T-helper 9 cell (primary cell): ENCODE data around the gene AFF4.

Experiments used
- DNase-seq: peaks from one replicate; pipeline ENCODE4 v3.0.0-alpha.2; 2020

AFF4 gene

GRCh38 chr5:132850066-132850465 is 113.4 kb downstream of the AFF4 start:
- no peak for DNase-seq

- DNase-seq, result no peak
Observed at GRCh38 chr5:132849347-132849746, 114.1 kb downstream of the AFF4 start.

DNA sequence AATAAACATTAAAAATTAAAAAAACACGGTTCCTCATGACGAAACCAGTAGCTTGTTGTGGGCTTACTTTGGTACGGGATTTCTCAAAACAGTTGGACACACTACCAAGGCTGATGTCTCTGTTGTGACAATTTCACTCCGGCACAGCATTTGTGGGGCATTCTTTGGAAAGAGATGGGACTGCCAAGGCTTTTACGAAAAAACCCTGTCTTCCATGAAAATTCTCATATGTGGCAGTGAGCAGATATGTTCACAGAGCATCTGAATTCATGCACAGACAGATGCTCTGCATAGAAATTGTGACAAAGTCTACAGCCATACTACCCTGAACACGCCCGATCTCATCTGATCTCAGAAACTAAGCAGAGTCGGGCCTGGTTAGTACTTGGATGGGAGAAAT is 115.2 kb downstream of the AFF4 start:
- no peak for DNase-seq

DNA sequence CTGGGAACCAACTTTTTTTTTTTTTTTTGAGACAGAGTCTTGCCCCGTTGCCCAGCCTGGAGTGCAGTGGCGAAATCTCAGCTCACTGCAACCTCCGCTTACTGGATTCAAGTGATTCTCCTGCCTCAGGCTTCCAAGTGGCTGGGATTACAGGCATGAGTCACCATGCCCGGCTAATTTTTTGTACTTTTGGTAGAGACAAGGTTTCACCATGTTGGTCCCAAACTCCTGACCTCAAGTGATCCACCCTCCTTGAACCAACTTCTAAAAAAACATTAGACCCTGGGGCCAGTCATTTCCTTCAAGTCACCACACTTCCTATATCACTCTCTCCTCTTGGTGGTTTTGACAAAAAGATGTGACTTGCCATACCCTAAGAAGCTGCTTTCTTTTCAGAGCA is 122.1 kb downstream of the AFF4 start:
- no peak for DNase-seq

DNA sequence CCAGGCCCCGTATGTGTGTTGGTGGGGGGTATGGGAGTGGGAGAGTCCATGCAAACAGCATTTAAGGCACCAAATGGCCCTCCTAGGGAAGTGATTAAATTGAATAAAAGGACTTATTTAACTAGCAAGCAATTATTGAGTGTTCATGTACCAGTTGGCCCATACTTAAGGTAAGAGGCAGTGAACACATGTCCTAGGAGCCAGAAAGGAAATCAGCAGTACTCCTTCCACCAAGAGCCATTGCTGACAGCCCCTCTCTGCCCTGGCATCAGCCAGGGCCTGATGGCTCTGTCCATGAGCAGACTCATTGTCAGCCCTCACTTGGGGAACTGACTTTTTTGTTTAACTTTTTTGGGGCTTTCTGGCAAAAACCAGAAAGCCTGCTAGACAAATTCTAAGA is 122.5 kb downstream of the AFF4 start:
- DNase-seq, result no peak

GRCh38 chr5:132840313-132840712 is 123.1 kb downstream of the AFF4 start:
- no peak for DNase-seq

- DNase-seq, result no peak
Observed at GRCh38 chr5:132839426-132840301, 123.8 kb downstream of the AFF4 start.

DNA sequence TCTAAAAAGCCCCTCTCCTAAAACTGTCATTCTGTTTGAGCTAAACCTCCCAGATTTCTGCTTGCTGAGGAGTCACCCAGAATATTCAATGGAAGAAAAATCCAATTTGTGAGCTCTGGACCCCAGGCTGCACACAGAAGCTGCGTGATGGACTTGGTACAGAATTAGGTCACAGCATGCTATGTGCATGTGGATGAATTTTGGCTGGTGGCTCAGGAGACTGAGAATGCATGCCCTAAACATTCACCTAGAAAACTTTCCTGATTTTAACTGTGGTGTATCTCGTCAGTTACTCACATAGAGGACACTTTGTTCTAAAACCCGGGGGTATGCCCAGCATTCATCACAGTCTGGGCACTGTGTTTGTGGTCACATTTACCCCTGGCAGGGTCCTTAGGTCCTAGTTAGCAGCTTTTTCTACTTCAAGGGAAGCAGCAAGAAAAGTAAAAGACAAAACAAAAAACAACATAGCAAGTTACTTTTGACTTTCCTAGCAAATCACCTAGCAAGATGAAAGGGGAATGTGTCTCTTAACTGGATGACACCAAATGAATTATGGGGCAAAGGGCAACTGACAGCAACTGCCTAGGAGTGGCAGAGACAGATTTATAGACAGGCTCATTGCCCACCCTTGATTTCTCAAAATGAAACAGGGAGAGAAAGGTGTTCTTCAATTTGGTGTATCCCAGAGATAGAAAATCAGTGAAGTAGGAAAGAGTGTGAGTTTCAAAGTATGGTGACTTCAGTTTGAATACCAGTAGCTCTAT is 124.7 kb downstream of the AFF4 start:
- no peak for DNase-seq

DNA sequence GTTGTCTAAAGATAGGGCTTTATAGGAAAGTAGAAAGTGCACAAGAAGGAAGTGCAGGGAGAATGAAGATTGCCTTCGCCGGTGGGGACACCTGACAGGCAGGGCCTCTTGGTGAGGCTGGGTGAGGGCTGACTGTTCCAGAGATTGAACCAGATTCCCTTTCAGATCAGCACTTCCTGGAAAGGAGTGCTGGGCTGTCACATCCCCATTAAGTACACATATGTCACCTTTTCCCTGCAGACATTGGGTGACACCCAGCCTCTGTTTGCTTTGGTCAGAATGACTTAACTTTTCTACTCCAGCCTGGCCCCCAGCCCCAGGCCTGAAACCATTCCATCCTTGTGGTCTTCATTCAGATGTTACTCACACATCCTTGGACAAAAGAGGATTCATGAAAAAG is 125.6 kb downstream of the AFF4 start:
- no peak for DNase-seq

DNA sequence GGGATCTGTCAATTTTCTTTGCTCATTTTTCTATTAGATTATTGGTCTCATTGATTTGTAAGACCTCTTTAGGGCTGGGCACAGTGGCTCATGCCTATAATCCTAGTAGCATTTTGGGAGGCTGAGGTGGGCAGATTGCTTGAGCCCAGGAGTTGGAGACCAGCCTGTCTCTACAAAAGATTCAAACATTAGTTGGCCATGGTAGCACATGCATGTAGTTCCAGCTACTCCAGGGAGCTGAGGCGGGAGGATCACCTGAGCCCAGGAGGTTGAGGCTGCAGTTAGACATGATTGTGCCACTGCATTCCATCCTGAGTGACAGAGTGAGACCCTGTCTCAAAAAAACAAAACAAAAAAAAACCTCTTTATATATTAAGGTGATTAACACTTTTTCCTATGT is 126.6 kb downstream of the AFF4 start:
- no peak for DNase-seq

- DNase-seq, result no peak
Observed at GRCh38 chr5:132834057-132834456, 129.4 kb downstream of the AFF4 start.

GRCh38 chr5:132832612-132833011 is 130.8 kb downstream of the AFF4 start:
- DNase-seq, result no peak

DNA sequence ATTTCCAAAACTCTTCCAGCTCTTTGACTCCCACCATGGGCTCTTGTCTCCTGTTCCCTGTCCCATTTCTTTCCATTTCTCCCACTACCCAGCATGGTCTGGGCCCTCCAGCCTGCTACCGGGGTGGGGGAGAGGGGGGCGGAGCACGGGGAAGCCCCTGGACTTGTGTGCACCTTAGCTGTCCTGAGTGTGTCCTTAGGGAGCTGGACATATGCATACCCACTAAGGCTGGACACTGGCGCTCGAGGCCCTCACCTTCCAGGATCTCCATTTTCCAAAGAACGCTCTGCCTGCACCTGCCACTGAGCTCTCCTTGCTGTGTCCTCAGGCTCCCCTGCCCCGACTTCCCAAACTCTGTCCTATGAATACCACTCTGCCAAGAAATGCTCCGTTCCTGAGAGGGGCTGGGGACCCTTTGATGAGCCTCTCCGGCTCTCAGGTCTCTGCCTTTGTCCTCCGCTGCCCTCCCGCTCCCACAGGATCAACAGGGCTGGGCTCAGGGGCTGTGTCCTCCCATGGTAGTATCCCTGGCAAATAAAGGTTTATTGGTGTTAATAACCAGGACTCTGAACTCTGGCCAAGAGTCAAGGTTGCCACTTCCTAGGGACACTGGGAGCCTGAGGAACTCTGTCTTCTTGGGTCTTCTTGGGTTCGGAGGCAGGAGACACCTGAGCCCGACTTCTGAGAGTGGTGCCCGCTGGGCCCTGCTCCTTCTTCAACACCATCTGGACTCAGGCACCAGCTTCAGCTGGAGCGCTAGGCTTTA is 132.2 kb downstream of the AFF4 start:
- DNase-seq, result no peak

DNA sequence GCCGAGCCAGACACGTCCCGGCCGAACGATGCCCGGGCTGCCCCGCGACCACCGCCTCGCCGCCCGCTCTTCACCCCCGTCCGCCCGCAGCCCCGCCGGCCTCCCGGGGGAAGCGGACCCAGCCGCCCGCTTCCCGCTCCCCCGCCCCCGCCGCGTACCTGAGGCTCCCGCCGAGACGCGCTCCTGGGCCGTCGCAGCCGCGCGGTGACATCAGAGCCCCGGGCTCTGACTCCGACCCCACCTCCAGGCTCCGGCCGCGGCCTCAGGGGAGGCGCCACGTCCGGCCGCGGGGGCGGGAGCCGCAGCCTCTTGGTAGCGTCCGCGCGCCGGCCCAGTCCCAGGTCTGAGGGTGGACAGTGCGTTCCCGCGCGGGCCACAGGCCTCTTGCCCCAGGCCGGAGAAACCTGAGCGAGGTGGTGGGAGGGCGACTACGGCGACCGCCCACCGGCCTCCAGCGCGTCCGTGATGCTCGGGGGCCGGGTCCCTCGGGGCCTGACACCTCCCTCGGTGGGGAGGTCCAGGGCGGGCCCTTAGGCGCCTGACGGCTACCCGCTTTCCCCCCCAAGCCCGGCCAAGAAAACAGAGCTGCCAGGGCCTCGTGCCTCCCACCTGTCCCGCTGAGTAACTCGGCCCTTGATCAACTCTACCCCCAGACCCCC is 132.9 kb downstream of the AFF4 start, which contains the start of gene SHROOM1:
SHROOM1 (minus strand) TSS at position 212 of the 659 bp plus-strand sequence. CDS start 4,507 bp downstream, outside the sequence.
- DNase-seq, result no peak

- peak; percentile 58 for DNase-seq
Observed at GRCh38 chr5:132829742-132830435, 133.5 kb downstream of the AFF4 start.

DNA sequence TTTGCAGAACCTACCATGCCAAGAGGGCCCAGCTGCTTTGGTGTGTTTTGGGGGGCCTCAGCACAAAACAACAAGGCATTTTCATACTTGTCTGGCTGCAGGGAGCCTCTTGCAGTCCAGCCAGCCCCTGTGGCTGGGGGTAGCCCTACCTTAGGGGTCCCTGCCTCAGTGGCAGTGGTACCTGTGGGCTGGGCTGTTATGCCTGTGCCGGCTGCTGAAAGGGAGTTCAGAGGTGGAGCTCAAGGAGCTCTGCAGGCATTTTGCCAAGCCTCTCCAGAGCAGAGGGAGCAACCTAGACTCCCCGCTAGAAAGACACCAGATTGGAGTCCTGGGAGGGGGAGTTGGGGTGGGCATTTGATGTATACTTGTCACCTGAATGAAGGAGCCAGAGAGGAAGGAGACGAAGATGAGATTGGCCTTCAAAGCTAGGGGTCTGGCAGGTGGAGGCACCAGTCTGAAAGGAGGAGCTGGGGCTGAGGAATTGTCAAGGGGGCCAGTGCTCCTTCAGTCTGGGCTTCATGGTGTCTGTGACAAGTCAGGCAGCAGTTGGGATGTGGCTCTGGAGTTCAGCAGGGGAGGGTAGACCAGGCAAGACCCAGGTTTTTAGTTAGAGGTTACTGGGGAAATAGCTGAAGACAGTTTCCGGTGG is 134.5 kb downstream of the AFF4 start:
- DNase-seq, result no peak

DNA sequence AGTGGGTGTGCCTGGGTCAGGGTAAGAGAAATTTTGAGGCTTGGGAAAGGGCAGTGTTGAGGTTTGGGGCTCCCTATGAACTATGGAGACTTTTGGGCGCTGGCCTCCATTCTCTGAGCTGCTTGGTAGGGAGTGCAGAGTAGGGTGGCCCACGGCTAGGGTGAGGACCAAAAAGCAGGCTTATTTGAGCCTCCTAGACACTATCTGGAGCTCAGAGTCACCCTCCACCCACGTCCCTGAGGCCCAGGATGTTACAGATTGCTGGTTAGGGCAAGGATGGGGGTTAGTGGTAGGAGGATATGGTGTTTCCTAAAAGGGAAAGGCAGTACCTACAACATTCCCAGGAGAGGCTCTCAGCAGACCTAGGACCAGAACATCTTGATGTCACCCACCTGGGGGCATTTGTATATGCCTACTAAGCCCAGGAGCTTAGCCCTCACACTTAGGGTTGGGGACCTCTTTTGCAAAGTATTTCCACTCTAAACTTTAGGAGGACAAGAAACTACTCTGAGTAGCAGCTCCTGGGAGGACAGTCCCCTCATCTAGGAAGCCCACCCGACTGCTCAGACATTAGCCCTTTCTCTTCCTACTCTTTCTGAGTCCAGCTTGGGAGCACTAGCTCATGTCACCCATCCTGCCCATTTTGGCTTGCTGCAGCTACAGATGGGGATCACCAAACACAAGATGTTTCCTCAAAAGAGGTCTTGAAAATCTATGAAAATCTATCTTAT is 135.3 kb downstream of the AFF4 start:
- no peak for DNase-seq

DNA sequence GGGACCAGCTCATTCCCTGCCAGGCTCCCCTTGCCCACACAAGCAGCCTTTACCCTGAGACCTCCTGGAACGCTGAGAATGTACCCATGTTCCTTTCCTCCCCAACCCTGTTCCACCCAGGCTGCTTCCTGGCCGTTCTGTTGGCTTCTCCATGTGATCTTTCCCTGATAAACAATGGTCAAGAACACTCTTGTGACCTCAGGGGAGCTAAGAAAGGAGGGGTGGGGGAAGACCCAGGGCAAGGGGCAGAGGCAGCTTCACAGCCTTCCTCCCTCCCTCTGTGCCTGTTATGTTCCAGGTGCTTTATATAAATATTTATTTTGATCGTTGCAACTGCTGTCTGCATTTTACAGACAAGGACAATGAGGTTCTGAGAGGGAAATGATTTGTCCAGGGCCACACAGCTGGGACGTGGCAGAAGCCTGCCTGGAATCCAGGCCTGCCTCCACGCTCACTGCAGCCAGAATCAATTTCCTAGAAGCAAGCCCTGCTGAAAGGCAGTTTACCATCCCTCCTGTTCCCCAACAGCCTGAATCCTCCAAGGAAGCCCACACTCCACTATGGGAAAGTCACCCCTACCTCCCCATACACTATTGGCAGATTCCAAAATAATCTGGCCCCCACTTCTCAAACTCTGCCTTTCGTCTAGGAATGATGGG is 136.9 kb downstream of the AFF4 start:
- DNase-seq, result no peak

DNA sequence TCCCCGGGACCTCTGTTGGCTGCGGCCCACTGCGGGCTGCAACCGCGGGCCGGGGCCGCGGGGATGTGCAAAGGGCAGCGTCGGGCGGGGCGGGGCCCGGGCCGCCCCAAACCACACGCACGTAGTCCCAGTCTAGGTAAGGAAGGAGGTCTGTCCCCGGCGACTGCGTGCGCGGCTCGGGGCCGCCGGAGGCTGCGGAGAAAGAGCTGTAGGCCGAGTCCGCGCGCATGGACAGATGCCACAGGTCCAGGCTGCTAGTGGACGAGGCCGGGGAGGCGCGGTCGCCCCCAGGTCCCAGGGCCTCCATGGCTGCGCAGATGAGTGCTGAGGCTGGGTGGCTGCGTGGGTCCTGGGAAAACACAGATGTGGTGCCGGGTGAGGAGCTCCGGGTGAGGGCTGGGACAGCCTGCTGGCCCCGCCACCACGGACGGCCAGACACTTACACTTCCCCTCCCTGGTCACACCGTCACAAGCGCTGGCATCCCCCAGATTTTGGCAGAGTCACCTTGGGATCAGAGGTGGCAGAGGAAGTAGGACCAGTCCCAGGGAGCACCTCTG is 137.5 kb downstream of the AFF4 start:
- no peak for DNase-seq
